Panc1 (cell line): Measurements from ENCODE around the gene PPARG. TPM values are rescaled to one million over a fixed set of nuclear protein-coding genes. Genes with fewer than 3 reads are reported as not detected.

ENCODE experiments used
- ATAC-seq: fragments of 200-7000 bp; cut with Tn5 transposase; 2 replicates; pipeline ENCODE4 v1.9.1; 2020; ENCODE audit warnings: mild to moderate bottlenecking, moderate library complexity
- BruUV-seq: library from RNA; stranded (reverse); fragments of 400-500 nt; replicated peaks from 2 replicates; lab custom pipeline; 2021; lab: Mats Ljungman, UMichigan
- CTCF ChIA-PET: fragments of 300-600 bp; sonication (Branson Sonifier 250); formaldehyde crosslinking; loops from one replicate; lab custom pipeline; 2022; ENCODE audit warnings: antibody characterized with exemption; lab: Charles Lee
- POLR2A ChIA-PET: fragments of 300-600 bp; sonication (Branson Sonifier 250); formaldehyde crosslinking; loops from one replicate; lab custom pipeline; 2022; ENCODE audit warnings: antibody characterized with exemption; lab: Charles Lee
- DNase-seq: peaks from one replicate; pipeline ENCODE4 v3.0.0-alpha.2; 2010; ENCODE audit warnings: low read depth, low spot score
- H3K27ac ChIP-seq: 2 replicates; pipeline ENCODE4 v1.5.1; 2011; ENCODE audit warnings: mild to moderate bottlenecking, low read length, inconsistent platforms
- H3K27me3 ChIP-seq: fragments of 200-500 bp; sonication (Bioruptor generic); 2 replicates; pipeline ENCODE4 v1.6.0; 2014; ENCODE audit warnings: low read length, inconsistent platforms; ENCODE audit not compliant: control insufficient read depth, insufficient read depth
- H3K36me3 ChIP-seq: fragments of 200-500 bp; sonication (Bioruptor generic); 2 replicates; pipeline ENCODE4 v1.5.1; 2014; ENCODE audit warnings: inconsistent platforms, mild to moderate bottlenecking, low read length, moderate library complexity; ENCODE audit not compliant: control insufficient read depth, insufficient read depth
- H3K4me1 ChIP-seq: 2 replicates; pipeline ENCODE4 v1.5.1; 2011; ENCODE audit warnings: inconsistent platforms, mild to moderate bottlenecking, low read length, moderate library complexity; ENCODE audit not compliant: control insufficient read depth, insufficient read depth
- H3K4me3 ChIP-seq, 2 experiments: 2 replicates each; pipeline ENCODE4 v1.5.1; 2011 to 2012; ENCODE audit warnings: low read depth in 2 of 2, low read length in 2 of 2, mild to moderate bottlenecking in 2 of 2, inconsistent platforms in 1 of 2, moderate library complexity in 1 of 2
- H3K9me3 ChIP-seq: fragments of 200-500 bp; sonication (Bioruptor generic); 2 replicates; pipeline ENCODE4 v1.5.1; 2014; ENCODE audit warnings: low read depth, mild to moderate bottlenecking, inconsistent platforms, low read length, moderate library complexity; ENCODE audit not compliant: control insufficient read depth, insufficient read depth
- POLR2AphosphoS5 ChIP-seq: IDR thresholded peaks from 2 replicates; pipeline ENCODE4 v1.6.1; 2012; ENCODE audit warnings: mild to moderate bottlenecking, low read depth, low read length, moderate library complexity
- SIN3A ChIP-seq: IDR thresholded peaks from 2 replicates; pipeline ENCODE4 v1.6.1; 2012; ENCODE audit warnings: low read depth, mild to moderate bottlenecking, low read length, moderate library complexity, borderline replicate concordance; ENCODE audit not compliant: insufficient read depth
- TCF7L2 ChIP-seq: IDR thresholded peaks from 2 replicates; pipeline ENCODE4 v1.6.1; 2011; ENCODE audit warnings: mild to moderate bottlenecking, low read depth, low read length, inconsistent platforms
- in situ Hi-C: cut with HindIII; loops from 2 replicates; pipeline ENCODE4 v1.10.0; 2016; ENCODE audit warnings: low sequenced_read_pairs, low pct_unique_long_range_greater_than_20kb
- intact Hi-C: fragments of 100-400 bp; cut with micrococcal nuclease; formaldehyde crosslinking; loops from one replicate; pipeline ENCODE4 v1.10.0; 2022; ENCODE audit not compliant: unreplicated experiment
- total RNA-seq: library from RNA; stranded (reverse); gene quantifications from one replicate; pipeline ENCODE4 v1.2.1, GENCODE V29; 2021; ENCODE audit not compliant: unreplicated experiment
- TF ChIP-seq, protein P1 (sequence below), 2 experiments: IDR thresholded peaks; 2 replicates each; pipeline ENCODE4 v1.6.1; 2011 to 2012; ENCODE audit warnings: low read depth in 2 of 2, control low read depth in 1 of 2, low read length in 1 of 2, mild to moderate bottlenecking in 1 of 2, moderate library complexity in 1 of 2; ENCODE audit not compliant: insufficient read depth in 1 of 2
- TF ChIP-seq, protein P2 (sequence below): fragments of 450-650 bp; IDR thresholded peaks from 2 replicates; pipeline ENCODE4 v1.5.1; 2017; ENCODE audit warnings: mild to moderate bottlenecking

Gene PPARG
- total RNA-seq, 1 experiment from 2014 or later: 88.1 TPM

DNA sequence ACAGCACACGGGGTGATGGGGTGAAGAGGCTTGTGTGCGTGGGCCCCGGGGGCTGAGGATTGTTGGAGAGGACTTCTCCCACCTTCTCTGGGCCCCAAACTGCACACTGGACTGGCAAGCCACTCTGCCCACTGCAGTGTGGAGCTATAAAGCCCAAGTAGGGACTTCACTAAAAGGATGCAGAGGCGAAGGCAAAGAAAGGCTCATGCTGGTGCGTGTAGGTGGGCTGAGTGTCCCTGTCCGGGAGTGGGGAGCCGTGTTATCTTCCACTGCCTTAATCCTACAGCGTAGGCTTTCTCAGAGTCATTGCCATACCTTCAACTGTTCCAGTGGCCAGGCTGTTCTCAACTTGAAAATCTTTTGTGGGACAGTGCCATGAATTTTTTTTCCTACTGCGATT, 3.9 kb downstream of the PPARG start:
- Histone ChIP-seq H3K36me3 (no peaks in the 10 kb centered on the region), H3K27ac (peak overlapping the region; percentile 93), H3K9me3 (no peaks in the 10 kb centered on the region), H3K4me3 (peak overlapping the region; percentile 64 to 70), H3K4me1 (peaks cover 23% of the 10 kb centered on the region), H3K27me3 (no peaks in the 10 kb centered on the region)
- DNase-seq (no peak), ATAC-seq (no peak)
- intact Hi-C loops: loop anchor here (10.0 kb wide), 1 partner anchor 182 kb away; no protein-coding TSS in a partner anchor
- no TSS peak for BruUV-seq
- TF ChIP-seq, protein P1, sequence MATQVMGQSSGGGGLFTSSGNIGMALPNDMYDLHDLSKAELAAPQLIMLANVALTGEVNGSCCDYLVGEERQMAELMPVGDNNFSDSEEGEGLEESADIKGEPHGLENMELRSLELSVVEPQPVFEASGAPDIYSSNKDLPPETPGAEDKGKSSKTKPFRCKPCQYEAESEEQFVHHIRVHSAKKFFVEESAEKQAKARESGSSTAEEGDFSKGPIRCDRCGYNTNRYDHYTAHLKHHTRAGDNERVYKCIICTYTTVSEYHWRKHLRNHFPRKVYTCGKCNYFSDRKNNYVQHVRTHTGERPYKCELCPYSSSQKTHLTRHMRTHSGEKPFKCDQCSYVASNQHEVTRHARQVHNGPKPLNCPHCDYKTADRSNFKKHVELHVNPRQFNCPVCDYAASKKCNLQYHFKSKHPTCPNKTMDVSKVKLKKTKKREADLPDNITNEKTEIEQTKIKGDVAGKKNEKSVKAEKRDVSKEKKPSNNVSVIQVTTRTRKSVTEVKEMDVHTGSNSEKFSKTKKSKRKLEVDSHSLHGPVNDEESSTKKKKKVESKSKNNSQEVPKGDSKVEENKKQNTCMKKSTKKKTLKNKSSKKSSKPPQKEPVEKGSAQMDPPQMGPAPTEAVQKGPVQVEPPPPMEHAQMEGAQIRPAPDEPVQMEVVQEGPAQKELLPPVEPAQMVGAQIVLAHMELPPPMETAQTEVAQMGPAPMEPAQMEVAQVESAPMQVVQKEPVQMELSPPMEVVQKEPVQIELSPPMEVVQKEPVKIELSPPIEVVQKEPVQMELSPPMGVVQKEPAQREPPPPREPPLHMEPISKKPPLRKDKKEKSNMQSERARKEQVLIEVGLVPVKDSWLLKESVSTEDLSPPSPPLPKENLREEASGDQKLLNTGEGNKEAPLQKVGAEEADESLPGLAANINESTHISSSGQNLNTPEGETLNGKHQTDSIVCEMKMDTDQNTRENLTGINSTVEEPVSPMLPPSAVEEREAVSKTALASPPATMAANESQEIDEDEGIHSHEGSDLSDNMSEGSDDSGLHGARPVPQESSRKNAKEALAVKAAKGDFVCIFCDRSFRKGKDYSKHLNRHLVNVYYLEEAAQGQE (IDR thresholded peaks at IDR 0.05; ENCODE audit: insufficient read depth in 1 of 2, low read depth in 2 of 2, low read length in 1 of 2): no peak
- TF ChIP-seq SIN3A (no peak), POLR2AphosphoS5 (no peak), TCF7L2 (no peak)
- TF ChIP-seq, protein P2, sequence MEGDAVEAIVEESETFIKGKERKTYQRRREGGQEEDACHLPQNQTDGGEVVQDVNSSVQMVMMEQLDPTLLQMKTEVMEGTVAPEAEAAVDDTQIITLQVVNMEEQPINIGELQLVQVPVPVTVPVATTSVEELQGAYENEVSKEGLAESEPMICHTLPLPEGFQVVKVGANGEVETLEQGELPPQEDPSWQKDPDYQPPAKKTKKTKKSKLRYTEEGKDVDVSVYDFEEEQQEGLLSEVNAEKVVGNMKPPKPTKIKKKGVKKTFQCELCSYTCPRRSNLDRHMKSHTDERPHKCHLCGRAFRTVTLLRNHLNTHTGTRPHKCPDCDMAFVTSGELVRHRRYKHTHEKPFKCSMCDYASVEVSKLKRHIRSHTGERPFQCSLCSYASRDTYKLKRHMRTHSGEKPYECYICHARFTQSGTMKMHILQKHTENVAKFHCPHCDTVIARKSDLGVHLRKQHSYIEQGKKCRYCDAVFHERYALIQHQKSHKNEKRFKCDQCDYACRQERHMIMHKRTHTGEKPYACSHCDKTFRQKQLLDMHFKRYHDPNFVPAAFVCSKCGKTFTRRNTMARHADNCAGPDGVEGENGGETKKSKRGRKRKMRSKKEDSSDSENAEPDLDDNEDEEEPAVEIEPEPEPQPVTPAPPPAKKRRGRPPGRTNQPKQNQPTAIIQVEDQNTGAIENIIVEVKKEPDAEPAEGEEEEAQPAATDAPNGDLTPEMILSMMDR: no peak
- ChIA-PET CTCF (no interaction called here), POLR2A (no interaction called here)
- in situ Hi-C loops: no loop called here

DNA sequence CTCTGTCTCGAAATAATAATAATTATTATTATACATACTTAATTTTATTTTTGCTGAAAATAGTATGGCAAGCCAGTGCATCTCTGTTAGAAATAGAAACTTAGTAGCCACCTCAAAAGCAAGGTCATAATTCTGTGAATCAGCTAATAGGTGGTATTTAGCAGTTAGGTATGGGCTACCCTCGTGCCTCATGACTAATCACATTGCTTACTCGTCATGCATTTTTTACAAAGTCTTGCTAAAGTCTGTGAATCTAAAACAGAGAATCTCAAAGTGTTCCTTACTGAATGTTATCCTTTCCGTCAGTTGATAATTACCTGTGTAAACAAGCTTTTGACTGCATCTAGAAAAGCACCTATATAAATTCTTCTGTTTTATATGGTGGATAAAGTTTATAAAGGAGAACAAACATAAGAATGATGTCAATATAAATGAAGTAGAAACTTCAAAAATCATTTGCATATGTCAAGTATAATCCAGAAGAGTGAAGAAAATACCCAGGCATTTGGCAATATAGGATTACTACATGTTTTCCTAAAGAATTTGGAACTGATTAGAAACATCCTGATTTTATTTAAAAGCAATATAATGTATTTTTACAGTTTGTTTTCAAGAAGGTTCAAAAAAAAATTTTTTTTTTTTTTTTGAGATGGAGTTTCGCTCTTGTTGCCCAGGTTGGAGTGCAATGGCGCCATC, 6.2 kb downstream of the PPARG start:
- Histone ChIP-seq H3K9me3 (no peaks in the 10 kb centered on the region), H3K27me3 (no peaks in the 10 kb centered on the region), H3K4me3 (peak overlapping the region; percentile 64 to 70; a peak in 3 of 4 replicates), H3K27ac (peak overlapping the region; percentile 93), H3K4me1 (peaks cover 40% of the 10 kb centered on the region), H3K36me3 (no peaks in the 10 kb centered on the region)
- no TSS peak for BruUV-seq
- DNase-seq: no peak
- TF ChIP-seq POLR2AphosphoS5 (no peak), SIN3A (no peak), TCF7L2 (no peak)
- TF ChIP-seq, protein P2: no peak
- TF ChIP-seq, protein P1 (IDR thresholded peaks at IDR 0.05; ENCODE audit: insufficient read depth in 1 of 2, low read depth in 2 of 2, low read length in 1 of 2): no peak
- intact Hi-C loops: loop anchor here (10.0 kb wide), 1 partner anchor 180 kb away; no protein-coding TSS in a partner anchor
- CTCF ChIA-PET: interaction anchor here (1.2 kb wide), 1 partner anchor 185 kb away, joined by 3 read pairs; no protein-coding TSS in a partner anchor
- in situ Hi-C loops: no loop called here
- POLR2A ChIA-PET: no interaction called here
- ATAC-seq: no peak
